Measurements from ENCODE around the gene MYO9A.

The MYO9A gene

DNA sequence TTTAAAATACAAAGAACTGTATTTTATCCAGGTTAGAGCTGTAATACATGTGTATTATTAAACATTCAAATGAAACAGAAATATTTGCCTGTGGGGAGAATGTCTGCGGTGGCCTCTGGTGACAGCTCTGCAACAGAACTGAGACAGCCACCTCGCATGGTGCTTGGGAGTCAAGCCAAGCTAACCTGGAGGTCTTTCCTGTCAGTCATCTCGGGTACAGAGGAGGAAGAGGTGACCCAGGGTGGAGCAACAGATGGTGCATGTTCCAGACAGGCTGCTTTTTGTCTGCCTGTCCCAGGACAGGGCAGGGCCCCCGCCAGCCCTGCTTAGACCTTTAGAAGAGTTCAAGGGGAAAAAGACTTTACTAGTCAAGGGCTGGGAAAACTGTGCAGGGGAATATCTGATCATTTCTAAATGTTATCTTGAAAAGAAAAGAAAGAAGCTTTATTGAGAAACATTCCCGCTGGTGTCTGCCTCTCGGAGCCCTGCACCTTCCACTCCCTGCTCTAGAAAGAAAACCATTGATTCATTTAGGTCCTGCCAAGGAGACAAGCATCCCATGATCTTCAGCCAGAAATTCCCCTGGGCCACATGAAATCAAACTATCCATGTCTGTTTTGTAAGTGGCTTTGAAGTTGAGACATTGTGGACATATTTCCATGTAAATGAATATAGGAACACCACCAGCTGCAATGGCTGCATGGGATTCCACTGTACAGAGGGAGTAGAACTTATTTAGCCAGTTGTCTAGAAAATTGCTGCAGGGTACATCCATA is 313.1 kb downstream of the MYO9A start:
- DNase-seq: no peak

DNA sequence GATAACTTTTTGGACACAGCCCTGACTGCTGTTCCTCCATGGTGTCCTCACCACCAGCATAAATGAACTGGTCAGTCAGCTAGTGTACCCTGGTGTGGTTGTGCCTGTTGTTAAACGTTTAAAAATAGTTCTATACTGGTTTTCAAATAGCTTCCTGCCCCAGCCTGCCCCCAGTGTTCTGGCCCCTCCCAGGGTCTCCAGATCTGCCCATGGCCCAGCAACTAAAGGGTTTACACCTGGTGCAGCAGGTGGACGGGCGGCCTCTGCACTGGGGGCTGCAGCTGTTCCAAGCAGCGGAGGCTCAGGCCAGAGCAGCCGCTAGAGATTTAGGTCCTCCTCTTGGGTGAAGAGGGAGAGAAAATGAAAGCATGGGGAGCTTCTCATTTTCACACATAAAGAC is 313.7 kb downstream of the MYO9A start:
- no peak for DNase-seq

DNA sequence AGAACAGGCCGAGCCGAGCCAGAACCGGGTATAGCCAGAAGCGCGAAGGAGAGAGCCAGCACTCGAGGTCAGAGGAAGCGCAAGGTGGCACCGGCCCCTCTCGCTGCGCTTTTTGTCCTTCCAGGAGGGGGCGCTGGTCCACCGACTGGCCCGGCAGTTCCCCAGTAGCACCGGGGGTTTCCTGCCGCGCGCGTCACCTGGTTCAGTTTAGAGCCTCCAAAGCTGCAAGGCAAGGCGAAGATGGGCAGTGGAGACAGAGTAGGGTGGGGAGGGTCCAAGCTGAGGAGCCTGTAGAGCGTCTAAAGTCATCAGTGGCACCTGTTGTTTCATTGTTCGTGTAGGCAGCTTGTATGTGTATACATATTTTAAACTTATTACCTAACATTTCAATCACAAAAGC is 315.2 kb downstream of the MYO9A start:
- no peak for DNase-seq

DNA sequence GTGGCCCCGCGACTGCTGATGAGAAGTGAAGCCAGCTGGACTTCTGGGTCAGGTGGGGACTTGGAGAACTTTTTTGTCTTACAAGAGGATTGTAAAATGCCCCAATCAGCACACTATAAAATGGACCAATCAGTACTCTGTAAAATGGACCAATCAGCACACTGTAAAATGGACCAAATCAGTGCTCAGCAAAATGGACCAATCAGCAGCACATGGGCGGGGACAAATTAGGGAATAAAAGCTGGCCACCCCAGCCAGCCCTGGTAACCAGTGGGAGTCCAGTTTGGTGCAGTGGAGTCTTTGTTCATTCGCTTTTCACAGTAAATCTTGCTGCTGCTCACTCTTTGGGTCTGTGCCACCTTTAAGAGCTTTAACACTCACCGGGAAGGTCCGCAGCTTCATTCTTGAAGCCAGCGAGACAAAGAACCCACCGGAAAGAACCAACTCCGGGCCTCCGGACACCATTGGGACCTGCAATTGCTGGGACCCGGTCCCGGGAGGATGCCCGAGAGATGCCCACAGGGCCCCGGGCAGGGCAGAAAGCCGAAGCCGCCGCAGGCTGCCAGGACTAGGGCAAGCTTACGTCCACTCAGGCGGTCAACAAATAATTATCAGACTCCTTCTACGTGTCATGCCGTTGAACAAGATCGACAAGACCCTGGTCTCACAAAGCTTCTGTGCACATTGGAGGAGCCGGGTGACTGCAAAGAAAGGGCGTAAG is 315.9 kb downstream of the MYO9A start:
- DNase-seq: no peak

DNA sequence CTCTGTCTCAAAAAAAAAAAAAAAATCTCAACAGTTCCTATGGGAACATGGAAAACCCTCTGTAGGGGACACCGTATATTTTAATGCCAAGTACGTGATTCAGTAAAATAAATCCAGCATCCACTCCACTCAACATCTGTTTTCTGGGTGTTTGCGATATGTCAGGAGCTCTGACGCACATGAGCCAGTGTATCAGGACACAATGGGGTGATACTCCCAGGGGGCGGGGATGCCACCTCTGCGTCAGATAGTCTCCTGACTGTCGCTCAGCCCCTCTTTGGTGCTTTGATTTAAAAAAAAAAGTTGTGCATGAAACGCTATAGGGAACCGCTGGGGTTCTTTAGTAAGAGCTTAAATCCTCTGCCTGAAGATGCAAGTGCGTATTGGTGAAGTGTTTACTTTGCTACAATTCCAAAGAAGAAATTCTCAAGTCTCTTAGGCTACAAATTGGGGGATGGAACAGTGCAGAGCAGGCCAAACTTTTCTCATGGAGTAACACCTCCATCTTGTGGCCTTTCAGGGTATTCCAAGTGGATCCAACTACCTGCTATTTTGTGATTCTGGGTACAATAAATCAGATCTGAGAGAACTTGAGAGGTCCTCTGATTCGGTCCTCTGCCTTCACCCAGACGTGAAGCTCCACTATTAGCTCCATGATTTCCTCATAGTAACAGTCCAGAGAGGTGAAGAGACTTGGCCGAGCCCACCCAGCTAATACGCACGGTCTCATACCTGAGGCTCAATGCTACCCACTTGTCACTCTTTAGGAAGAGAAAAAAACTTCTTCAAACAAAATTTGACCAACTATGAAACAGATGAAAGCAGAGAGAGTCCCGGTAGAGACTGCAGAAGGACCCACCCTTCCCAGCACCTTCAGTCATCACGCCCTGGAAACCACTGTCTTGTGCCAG is 316.9 kb downstream of the MYO9A start:
- DNase-seq: peak in 1 of 2 experiments; percentile 62

DNA sequence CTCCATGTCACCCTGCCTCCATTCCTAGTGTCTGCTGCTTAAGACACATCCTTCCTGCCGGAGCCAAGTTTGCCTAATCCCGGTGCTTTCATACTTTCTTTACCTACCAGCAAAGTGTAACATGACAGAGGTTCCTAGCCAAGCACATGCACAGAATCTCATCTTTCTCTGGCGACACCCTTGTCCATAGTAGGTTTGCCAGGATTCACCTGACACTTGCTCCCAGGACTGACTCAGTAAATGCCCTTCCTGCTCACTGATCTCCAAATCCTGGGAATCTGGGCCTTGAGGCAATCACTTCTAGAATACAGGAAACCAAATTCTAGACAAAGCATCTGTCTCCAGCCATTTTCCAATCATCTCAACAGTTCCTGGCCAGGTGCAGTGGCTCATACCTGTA is 317.8 kb downstream of the MYO9A start:
- no peak for DNase-seq

DNA sequence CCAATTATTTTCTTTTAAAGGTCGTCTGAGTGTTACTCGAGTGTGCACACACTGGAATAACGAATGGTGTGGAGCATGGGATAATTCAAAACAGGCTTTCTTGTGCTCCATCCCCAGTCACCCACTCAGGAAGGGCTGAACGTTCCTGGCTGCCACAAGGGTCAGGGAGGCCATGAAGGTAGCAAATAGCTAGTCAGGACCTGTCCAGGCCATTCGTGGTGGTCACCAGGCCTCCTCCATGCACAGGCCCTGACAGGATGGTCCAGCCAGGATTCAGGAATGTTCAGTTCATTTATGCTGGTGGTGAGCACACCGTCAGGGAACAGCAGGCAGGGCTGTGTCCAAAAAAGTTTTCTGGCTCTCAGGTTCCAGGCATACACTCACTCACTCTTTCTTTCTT is 319.3 kb downstream of the MYO9A start:
- DNase-seq: no peak

DNA sequence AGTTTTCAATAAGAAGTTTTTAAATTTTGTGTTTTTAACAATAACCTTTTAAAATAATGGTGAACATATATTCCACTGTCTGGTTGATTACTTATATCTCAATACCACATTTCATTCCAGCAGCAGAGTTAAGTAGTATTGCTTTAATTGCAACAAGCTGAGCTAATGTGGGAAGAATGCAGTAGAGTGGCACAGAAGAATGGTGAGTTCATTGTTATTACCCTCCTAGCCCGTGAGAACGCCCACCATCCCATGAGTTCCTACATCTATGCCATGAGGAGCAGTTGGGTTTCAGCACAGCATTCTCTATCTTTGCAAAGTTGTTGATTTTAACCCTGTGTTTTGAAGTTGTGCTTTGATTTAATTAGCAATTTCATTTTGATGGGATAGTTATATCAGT is 325.4 kb downstream of the MYO9A start:
- DNase-seq: peak in 1 of 2 experiments; percentile 30

DNA sequence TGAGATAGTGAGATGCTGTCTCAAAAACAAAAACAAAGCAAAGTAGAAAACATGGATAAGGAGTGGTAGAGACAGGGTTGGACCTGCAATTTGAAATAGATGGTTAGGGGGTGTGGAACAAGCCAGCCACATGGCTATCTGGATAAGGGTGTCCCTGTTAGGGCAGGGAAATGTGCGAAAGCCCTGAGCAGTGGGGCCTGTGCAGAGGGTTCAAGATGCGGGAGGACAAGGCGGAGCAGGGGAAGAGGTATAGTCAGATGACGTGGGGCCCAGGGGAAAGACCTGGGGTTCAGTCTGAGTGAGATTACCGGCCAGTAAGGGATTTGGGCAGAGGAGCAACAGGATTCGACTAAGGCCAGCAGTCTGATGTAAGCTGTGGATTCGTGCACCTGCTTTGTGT is 326.0 kb downstream of the MYO9A start:
- no peak for DNase-seq

DNA sequence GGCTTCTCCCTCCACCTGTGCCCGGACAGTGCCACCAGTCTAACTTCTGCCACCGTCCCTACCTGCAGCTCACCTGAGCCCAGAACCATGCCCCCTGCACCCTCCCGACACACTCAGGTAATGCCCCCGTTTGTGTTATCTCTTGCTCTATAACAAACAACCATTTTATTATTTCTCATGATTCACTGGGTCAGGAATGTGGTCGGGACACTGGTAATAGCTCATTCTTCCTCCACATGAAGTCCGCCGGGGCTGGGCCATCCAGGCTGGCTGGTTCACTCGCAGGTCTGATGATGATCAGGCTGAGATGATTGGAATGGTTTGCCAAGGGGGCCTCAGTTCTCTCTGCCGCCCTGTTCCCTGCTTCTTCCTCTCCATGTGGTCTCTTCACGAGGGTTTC is 327.9 kb downstream of the MYO9A start:
- no peak for DNase-seq

DNA sequence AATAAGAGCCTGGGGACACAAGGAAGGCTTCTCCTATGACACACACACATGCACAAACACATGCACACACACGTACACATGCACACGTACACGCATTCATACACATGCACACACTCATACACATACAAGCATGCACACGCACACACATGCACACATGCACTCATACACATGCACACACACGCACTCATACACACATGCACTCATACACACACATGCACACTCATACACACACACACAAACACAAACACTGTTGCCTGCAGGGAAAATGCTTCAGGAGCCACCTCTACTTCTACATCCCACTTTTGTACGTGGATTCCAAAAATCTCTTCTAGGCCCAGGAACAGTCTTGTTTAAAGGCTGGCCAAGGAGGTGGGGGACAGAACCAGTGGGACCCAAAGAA is 328.3 kb downstream of the MYO9A start:
- no peak for DNase-seq

DNA sequence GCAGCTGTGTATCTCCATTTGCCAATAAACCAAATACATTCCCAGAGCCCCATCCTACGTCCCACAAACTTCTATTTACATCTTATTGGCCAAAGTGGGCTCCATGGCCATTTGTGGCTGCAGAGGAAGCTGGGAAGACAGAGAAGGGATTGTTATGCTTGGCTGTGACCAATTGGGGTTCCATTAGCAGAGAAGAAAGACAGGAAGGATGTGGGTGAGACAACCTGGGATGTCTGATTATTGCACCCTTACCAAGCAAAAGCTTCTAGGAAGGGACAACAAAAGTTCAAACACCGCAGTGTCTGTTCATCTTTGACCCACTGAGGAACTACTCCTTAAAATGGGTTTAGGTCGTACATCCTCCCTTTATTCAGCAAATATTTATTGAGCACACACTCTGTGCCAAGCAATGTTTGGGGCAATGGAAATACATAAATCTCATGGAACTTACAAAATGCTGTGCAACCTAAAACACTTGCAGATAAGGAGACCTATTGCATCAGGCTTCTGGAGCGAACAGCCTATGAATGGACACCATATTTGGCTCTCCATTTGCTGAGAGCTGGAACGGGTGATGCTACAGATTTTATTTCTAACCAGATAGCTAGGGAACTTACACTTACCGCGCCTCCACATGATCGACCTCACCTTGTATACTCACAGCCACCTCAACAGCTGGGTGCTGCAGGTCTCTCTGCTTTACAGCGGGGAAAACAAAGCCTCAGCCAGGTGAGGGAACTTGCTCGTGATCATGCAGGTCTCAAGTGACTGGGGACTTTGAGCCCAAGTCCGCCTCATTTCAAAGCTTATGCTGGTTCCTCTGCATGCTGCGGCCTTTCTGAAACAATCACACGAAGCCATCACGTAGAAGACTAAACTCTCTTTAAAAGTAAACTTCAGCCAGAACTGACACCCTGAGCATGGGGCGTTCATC is 329.0 kb downstream of the MYO9A start:
- DNase-seq: no peak

DNA sequence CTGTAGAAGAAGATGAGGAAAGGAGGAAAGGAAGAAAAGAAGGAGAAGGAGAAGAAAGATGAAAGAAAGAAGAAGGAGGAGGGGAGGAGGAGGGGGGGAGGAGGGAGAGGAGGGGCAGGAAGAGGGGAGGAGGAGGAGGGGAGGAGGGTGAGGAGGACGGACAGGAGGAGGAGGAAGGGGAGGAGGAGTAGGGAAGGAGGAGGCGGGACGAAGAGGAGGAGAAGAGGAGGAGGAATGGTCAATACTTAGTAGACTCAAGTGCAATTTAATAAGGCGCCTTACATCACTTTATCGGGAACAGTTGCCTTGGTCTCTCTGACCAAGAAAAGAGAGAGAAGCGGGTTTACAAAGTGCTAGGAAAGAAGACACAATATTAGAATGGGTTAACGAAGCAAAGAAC is 331.3 kb downstream of the MYO9A start:
- DNase-seq: no peak

DNA sequence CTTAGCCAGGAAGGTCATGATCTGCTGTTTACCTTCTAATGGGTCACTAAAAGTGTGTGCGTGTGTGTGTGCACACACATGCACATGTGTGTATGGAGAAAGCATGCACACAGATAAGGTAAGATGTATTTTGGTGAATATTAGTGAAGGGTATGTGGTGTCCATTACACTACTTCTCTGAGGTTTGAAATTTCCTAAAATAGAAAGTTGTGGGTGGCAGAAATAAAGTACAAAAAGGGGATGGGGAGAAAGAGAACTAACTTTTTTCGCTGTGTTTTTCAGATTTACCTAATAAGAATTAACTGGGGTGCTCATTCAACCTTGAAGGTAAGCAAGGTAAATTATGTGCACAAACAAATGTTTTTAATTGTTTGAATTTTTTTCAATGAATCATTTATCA is 332.0 kb downstream of the MYO9A start:
- no peak for DNase-seq

DNA sequence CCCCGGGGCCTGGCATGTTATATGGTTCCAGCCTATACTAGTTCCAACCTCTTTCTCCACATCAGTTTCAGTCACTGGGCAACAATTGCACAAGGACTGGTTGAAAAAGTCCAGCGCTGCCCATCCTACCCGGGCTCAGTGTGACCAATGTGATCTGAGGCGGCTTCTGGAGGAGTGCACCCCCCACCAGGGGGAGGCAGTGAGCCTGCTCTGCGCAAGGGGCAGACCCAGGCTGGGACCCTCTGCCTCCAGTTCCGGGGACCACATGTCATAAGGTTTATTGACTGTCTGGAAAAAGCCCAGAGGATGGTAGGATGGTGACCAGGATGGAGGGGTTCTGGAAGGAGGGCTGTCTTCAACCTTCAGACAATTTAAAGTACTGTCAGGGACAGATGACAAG is 333.2 kb downstream of the MYO9A start:
- DNase-seq: no peak

DNA sequence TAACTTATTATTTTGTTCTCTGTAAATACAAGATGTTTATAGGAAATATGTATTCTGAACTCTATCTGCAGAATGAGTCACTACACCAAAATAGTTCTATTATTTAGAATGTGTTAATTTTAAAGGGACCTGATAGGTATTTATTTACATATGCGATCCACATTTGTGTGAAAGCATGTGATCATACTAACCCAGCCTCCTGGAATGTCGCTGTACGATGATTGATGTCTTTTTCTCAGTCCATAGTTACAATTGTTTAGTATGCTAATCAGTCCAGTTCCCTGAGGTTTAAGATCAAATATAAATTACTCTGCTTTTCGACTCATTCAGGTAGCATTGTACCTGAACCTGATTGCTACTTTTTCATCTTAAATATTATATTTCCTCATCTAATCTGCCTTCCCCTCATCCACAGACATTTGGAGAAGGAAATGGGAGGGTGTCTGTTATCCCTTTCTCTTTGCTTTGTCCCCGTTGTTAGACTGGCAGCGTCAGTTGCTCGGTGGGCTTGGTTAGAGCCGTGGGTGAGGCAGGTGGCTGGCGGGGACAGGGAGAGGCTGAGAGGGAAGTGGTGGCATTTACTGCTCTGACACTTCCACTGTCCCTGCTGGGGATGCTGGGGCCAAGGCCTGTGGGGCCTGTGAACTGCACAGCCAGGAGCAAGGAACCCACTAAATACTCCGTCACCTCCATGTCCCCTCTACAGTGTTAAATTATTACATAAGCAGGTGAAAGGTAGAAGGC is 335.4 kb downstream of the MYO9A start:
- no peak for DNase-seq

DNA sequence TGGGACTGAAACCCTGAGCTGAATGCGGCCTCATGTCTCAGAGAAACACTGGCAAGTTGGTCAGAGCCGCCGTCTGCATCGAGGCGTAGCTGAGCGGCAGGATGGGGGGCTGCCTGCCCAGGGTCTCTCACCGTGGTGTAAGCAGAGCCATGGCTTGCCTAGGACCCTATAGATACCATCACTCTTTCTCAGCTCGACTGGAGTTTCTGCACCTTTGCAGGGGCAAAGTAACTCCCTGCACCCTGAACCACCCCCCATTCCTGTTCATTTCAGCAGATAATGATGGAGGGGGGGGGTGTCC is 336.0 kb downstream of the MYO9A start:
- no peak for DNase-seq

DNA sequence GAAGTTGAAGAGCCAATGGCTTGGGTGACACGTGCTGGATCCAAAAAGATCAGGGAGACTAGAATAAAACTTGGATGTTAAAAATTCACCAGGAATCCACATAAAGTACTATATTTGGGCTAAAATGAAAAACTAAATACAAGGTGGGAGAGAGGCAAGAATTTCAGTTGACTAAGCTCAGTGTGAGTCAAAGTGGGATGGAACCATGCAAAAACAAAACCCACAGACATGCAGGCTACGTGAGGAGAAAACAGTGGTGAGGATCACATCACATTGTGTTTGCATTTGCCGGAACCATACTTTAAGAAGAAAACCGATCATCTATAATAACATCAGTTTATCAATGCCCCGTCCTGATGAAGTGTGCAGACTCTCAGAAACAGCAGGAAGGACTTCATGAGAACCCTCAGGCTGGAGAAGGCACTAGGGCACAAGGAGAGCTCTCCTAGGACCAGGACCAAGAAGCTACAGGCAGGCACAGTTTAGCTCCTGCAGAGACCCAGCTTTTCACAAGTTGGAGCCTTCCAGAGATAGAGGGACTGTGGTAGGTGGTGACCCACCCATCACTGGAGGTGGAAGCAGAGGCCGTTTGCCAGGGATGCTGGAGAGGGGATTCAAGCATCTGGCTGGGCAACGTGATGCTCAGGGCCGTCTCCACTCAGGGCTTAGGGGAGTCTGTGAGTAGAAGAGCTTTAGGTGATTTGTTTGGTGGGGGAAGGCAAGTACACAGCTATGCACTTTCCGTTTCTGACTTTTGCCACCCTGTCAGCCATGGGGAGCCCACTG is 336.6 kb downstream of the MYO9A start:
- DNase-seq: no peak

DNA sequence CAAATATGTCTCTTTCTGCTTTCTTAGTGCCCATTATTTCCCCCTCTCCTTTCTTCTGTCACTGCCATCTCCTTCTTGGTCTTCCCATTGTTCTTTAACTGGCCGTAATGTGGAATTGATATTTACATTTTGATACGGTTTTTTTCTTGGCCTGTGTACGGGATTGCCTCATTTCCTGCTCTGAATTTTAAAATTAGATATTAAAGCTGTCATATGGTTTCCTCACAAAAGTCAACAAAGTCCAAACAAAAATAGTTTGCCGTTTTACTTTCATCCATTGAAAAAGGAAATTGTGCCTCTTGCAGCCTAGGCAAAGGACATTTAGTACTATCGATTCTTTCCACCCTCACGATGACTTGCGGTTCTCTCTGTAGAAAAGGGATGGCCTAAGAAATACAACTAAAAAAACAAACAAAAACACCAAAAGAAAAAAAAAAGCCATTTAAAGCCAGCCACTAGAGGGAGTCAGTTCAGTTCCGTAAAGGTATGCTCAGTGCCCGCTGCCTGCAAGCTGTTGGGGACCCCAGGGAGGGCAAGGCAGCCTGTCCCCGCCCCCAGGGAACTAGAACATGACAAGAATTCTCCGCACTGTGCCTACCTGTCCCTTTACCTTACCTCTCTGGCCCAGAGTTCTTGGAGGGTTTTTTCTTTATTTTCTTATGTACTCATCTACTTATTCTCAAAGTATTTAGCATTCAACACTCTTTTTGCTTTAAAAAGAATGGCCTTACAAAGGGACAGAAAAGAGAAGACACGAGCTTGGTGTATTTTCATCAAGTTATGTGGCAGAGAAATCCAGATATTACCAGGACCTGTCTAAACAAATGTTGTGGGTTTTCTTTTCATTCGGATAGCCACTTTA is 337.6 kb downstream of the MYO9A start:
- peak in 1 of 2 experiments; percentile 61 for DNase-seq
